AG04450 (cell line): ENCODE measurements around the gene ANO4. TPM values are rescaled to one million over a fixed set of nuclear protein-coding genes. Genes with fewer than 3 reads are reported as not detected.

Experiments
- CTCF ChIA-PET: fragments of 300-600, 350-600 bp; formaldehyde crosslinking; extraction: SDS; loops from one replicate; lab custom pipeline; 2022; ENCODE audit warnings: antibody characterized with exemption, inconsistent platforms; lab: Charles Lee
- POLR2A ChIA-PET: fragments of 350-600 bp; formaldehyde crosslinking; extraction: SDS; loops from one replicate; lab custom pipeline; 2021; ENCODE audit warnings: antibody characterized with exemption, inconsistent platforms; lab: Yijun Ruan, JAX
- DNase-seq: peaks from one replicate; pipeline ENCODE4 v3.0.0-alpha.2; 2011; ENCODE audit warnings: low read depth, low spot score
- H3K27ac ChIP-seq: one replicate; pipeline ENCODE4 v1.5.1; 2012; ENCODE audit warnings: low read depth, low read length, control low read depth
- H3K27me3 ChIP-seq: one replicate; pipeline ENCODE4 v1.6.0; 2012; ENCODE audit warnings: low read length; ENCODE audit not compliant: control insufficient read depth, insufficient read depth
- H3K4me3 ChIP-seq: 2 replicates; pipeline ENCODE4 v1.5.1; 2011; ENCODE audit warnings: mild to moderate bottlenecking, low read depth, low read length, control low read depth
- H3K9me3 ChIP-seq: 2 replicates; pipeline ENCODE4 v1.5.1; 2012; ENCODE audit warnings: low read length; ENCODE audit not compliant: control insufficient read depth, insufficient read depth
- CTCF ChIP-seq: IDR thresholded peaks from 2 replicates; pipeline ENCODE4 v1.5.1; 2011; ENCODE audit warnings: low read depth, low read length, control low read depth, inconsistent platforms
- polyA plus RNA-seq: library from polyadenylated mRNA; depleted of rRNA; stranded (reverse); fragments of >200 nt; gene quantifications from 2 replicates; pipeline ENCODE4 v1.2.3, GENCODE V29; 2011

The ANO4 gene
- polyA plus RNA-seq, 1 experiment: 7.5 TPM

- no peak for DNase-seq
- no peak overlapping the region for H3K4me3 ChIP-seq
- TF ChIP-seq CTCF: no peak
- no peaks in the 10 kb centered on the region for H3K27me3 ChIP-seq
- CTCF ChIA-PET: no interaction called here
- H3K27ac ChIP-seq: no peak overlapping the region
- H3K9me3 ChIP-seq: no peaks in the 10 kb centered on the region
- POLR2A ChIA-PET: no interaction called here
Observed at GRCh38 chr12:101050631-101051030, 256.1 kb downstream of the ANO4 start.

DNA sequence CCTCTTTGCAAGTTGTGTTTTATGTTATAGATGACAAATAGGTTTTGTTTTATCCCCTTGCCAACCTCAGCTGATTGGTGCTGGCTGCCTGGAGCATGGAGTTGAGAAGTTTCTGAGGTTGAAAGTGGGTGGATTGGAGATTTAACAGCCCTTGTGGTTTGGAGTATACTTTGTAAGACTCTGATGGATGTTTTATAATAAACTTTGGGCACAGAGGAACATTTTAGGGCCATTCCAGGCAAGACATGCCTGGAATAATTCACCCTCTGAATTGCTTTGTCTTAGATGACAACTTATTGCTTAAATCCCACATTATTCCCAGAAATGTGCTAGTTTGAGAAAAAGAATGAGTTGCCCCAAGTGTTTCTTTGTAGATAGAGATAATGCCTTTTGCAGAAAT is 256.6 kb downstream of the ANO4 start:
- Histone ChIP-seq H3K27me3 (no peaks in the 10 kb centered on the region), H3K27ac (no peak overlapping the region), H3K4me3 (no peak overlapping the region), H3K9me3 (no peaks in the 10 kb centered on the region)
- TF ChIP-seq CTCF: no peak
- ChIA-PET POLR2A (no interaction called here), CTCF (no interaction called here)
- no peak for DNase-seq

DNA sequence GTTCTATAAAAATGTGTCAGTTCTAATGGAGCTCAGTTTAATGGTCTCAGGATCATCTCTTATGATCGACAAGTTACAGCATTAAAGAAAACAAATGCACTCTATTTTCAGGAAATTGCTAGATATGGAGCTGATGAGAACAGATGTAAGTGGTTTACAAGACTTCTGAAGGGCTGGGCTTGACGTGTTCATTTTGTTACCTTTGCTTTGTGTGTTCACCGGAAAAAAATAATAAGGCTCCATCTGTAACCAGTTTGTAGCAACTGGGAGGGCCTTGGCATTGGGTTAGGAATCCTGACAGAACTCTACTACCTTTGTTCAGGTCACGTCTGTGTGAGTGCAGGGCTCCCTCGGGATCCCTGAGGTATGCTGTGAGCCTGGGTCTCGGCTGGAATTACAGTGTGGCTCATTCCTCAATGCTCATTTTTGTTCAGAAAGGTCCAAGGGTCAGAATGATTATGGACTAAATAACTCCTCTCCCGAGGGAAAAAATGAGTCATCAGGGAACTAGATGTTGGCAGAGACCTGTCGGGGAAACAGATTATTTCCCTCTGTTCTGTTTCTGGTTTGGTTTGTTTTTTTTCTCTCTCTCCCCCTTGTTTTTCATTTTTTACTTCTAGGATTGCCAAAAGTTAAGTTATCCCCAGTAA is 257.4 kb downstream of the ANO4 start:
- POLR2A ChIA-PET: no interaction called here
- Histone ChIP-seq H3K27ac (no peak overlapping the region), H3K4me3 (no peak overlapping the region), H3K27me3 (no peaks in the 10 kb centered on the region), H3K9me3 (no peaks in the 10 kb centered on the region)
- CTCF ChIA-PET: no interaction called here
- no peak for TF ChIP-seq CTCF
- DNase-seq: peak; percentile 16

DNA sequence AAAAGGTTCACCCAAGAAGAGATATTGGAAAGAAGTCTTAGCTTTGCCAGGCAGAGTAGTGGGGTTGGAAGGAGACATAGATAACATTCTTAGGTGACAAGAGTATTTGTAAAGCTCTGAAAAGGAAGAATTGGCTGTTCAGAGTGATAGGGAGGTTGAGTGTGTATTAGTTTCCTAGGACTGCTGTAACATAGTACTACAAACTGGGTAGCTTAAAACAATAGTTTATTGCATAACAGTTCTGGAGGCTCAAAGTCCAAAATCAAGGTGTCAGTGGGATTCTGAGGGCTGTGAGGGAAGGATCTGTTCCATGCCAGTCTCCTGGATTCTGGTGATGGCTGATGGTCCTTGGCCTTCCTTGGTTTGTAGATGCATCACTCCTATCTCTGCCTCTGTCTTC is 258.6 kb downstream of the ANO4 start:
- POLR2A ChIA-PET: no interaction called here
- no peak for DNase-seq
- H3K4me3 ChIP-seq: no peak overlapping the region

More for the DNA sequence above, 258.6 kb downstream of the ANO4 start:
- H3K27ac ChIP-seq: no peak overlapping the region
- no peaks in the 10 kb centered on the region for H3K27me3 ChIP-seq
- CTCF ChIA-PET: interaction anchor here (1.0 kb wide), 1 partner anchor 10 kb away, joined by 3 read pairs; no protein-coding TSS in a partner anchor
- no peaks in the 10 kb centered on the region for H3K9me3 ChIP-seq
- no peak for TF ChIP-seq CTCF
